Activated CD8-positive, alpha-beta memory T cell treated with anti-CD3 and anti-CD28 coated beads, Interleukin-2, amount 10 ng/mL, durations not matched to agents 7 days and 5 days (primary cell): ENCODE measurements around the gene MAP3K3. TPM values are rescaled to one million over a fixed set of nuclear protein-coding genes. Genes with fewer than 3 reads are reported as not detected.

Experiments
- ATAC-seq: fragments of 150-1000 bp; cut with Tn5 transposase; one replicate; pipeline ENCODE4 v1.10.0; 2021; ENCODE audit warnings: moderate library complexity
- CTCF ChIA-PET: fragments of 350-600 bp; sonication (Branson Sonifier 250); formaldehyde crosslinking; loops from one replicate; lab custom pipeline; 2021; ENCODE audit warnings: antibody characterized with exemption; lab: Charles Lee
- DNase-seq: peaks from one replicate; pipeline ENCODE4 v3.0.0-alpha.2; 2020
- H3K27ac Mint-ChIP-seq: one replicate; pipeline ENCODE4 v1.8.0; 2021; ENCODE audit warnings: mild to moderate bottlenecking, mixed read lengths
- H3K27me3 Mint-ChIP-seq: one replicate; pipeline ENCODE4 v1.8.0; 2021; ENCODE audit warnings: mixed read lengths
- H3K36me3 Mint-ChIP-seq: one replicate; pipeline ENCODE4 v1.8.0; 2021; ENCODE audit warnings: mild to moderate bottlenecking, mixed read lengths
- H3K4me1 Mint-ChIP-seq: one replicate; pipeline ENCODE4 v1.8.0; 2021; ENCODE audit warnings: mixed read lengths
- H3K4me3 Mint-ChIP-seq: one replicate; pipeline ENCODE4 v1.8.0; 2021; ENCODE audit warnings: mild to moderate bottlenecking, moderate library complexity, mixed read lengths
- H3K9me3 Mint-ChIP-seq: one replicate; pipeline ENCODE4 v1.8.0; 2022; ENCODE audit warnings: low read depth, mixed read lengths
- total RNA-seq, 2 experiments: library from RNA; stranded (reverse); gene quantifications; one replicate each; pipeline ENCODE4 v1.2.3, GENCODE V29; 2021

MAP3K3 gene
- total RNA-seq, 2 experiments from 2014 or later = 29.0 to 36.5 TPM

DNA sequence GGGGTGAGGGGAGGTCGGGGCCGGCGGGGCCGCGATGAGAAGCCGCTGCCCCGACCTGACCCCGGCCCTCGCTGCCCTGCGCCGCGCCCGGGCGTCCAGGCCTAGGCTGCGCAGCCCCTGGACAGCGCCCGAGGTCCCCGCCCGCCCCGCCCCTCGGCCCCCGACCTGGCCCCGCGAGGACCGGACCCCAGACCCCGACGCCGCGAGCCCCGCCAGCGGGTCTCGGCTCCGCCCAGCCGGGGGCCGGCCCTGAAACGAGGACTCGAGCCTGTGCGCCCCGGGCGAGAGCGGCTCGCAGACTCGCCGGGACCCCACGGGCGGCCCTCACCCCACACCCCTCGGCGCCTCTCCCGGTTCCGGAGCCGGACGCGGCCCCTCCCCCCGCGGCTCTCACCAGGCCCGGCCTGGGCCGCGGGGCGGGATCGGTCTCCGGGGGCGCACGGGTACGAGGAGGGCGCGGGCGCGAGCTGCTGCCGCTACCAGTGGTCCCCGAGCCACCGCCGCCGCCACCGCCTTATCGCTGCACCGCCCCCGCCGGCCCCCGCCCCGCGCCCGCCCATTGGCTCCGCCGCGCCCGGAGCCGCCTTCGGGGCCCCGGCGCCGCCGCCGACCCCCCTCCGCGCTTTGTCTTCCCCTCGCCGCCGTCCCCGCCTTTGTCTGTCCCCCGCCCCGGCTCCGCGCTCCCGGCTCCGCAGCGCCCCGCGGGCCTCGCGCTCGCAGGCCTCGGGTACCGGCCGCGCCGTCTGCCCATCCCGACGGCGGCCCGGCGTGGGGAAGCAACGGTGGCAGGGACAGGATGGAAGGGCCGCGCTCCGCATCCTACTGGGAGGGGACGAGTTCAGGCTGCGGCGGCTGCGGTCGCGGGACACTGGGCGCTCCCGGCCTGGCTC, 77.7 kb downstream of the MAP3K3 start, which contains the start of gene LIMD2:
Gene LIMD2 (minus strand): TSS at position 488 of the 890 bp plus-strand sequence. CDS start 827 bp downstream, outside the sequence.
- peak; percentile 83 for DNase-seq
- Mint-ChIP-seq H3K9me3 (no peaks in the 10 kb centered on the region), H3K27me3 (no peaks in the 10 kb centered on the region), H3K4me3 (peak within 1 kb of the TSS; percentile 84), H3K27ac (peak within 1 kb of the TSS; percentile 98), H3K4me1 (peaks cover 62% of the 10 kb centered on the region), H3K36me3 (peaks cover 47% of the 10 kb centered on the region)
- ATAC-seq = peak; percentile 25
- CTCF ChIA-PET = interaction anchor here (2.1 to 2.7 kb wide), 2 partner anchors 10 to 42 kb away, joined by 11 to 18 read pairs; partner anchors contain the start of gene STRADA

- Mint-ChIP-seq H3K9me3 (no peaks in the 10 kb centered on the region), H3K4me3 (peak overlapping the region; percentile 82), H3K27me3 (no peaks in the 10 kb centered on the region), H3K4me1 (peaks cover 63% of the 10 kb centered on the region), H3K36me3 (peaks cover 53% of the 10 kb centered on the region), H3K27ac (peak overlapping the region; percentile 98)
- peak; percentile 78 for DNase-seq
- peak; percentile 5 for ATAC-seq
- CTCF ChIA-PET = interaction anchor here (0.8 to 3.1 kb wide), 9 partner anchors 9 to 275 kb away, joined by 3 to 20 read pairs (median 5); partner anchors contain the start of genes CCDC47, DDX42, FTSJ3 and STRADA
Observed at GRCh38 chr17:63700528-63701455, 78.6 kb downstream of the MAP3K3 start.

DNA sequence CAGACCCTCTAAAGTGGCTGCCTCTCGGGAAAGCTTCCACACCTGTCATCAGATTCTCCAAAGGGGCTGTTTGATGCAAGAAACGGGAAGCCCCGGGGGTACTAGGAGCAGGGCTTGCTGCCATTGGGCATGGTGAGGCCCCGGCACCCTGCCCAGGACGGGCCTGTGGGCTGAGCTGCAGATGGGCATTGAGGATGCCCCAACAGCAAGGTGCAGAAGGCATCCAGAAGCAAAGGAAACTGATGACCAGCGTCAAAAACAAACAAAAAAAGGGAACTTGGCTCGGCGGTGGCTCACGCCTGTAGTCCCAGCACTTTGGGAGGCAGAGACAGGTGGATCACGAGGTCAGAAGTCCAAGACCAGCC, 79.2 kb downstream of the MAP3K3 start:
- no peaks in the 10 kb centered on the region for H3K27me3 Mint-ChIP-seq
- H3K4me3 Mint-ChIP-seq = peak overlapping the region; percentile 82
- peak overlapping the region; percentile 98 for H3K27ac Mint-ChIP-seq
- ATAC-seq (no peak), DNase-seq (no peak)
- no peaks in the 10 kb centered on the region for H3K9me3 Mint-ChIP-seq
- peaks cover 47% of the 10 kb centered on the region for H3K36me3 Mint-ChIP-seq
- peaks cover 63% of the 10 kb centered on the region for H3K4me1 Mint-ChIP-seq
- CTCF ChIA-PET = interaction anchor here (0.8 to 3.1 kb wide), 9 partner anchors 9 to 275 kb away, joined by 3 to 20 read pairs (median 5); partner anchors contain the start of genes CCDC47, DDX42, FTSJ3 and STRADA

- no peaks in the 10 kb centered on the region for H3K27me3 Mint-ChIP-seq
- H3K9me3 Mint-ChIP-seq = no peaks in the 10 kb centered on the region
- peaks cover 63% of the 10 kb centered on the region for H3K4me1 Mint-ChIP-seq
- H3K4me3 Mint-ChIP-seq = peak overlapping the region; percentile 82
- DNase-seq = peak; percentile 91
- H3K36me3 Mint-ChIP-seq = peaks cover 40% of the 10 kb centered on the region
- CTCF ChIA-PET = interaction anchor here (0.8 to 3.1 kb wide), 8 partner anchors 8 to 276 kb away, joined by 3 to 20 read pairs (median 7); partner anchors contain the start of genes CCDC47, DDX42, FTSJ3 and STRADA
- peak overlapping the region; percentile 98 for H3K27ac Mint-ChIP-seq
- ATAC-seq = peak; percentile 30
Observed at GRCh38 chr17:63701868-63702720, 79.9 kb downstream of the MAP3K3 start.

DNA sequence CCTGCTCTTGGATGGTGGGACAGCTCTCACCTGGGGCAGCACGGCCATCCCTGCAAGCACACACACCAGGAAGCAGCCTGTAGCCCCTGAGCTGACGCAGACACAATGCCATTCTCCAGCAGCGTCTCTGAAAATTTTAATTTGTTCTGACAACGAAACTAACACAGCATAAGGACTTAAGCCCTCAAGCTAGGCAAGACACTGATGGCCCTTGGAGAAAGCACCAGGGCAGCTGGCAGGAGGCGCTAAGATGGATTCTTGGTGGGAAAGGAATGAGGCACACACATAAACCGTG, 80.5 kb downstream of the MAP3K3 start:
- peak overlapping the region; percentile 82 for H3K4me3 Mint-ChIP-seq
- CTCF ChIA-PET = interaction anchor here (0.9 to 3.1 kb wide), 4 partner anchors 8 to 277 kb away, joined by 3 to 20 read pairs (median 14); partner anchors contain the start of genes CCDC47 and DDX42
- H3K27me3 Mint-ChIP-seq = no peaks in the 10 kb centered on the region
- H3K36me3 Mint-ChIP-seq = peaks cover 34% of the 10 kb centered on the region
- H3K4me1 Mint-ChIP-seq = peaks cover 63% of the 10 kb centered on the region
- no peaks in the 10 kb centered on the region for H3K9me3 Mint-ChIP-seq
- no peak for ATAC-seq
- H3K27ac Mint-ChIP-seq = peak overlapping the region; percentile 98
- DNase-seq = no peak

DNA sequence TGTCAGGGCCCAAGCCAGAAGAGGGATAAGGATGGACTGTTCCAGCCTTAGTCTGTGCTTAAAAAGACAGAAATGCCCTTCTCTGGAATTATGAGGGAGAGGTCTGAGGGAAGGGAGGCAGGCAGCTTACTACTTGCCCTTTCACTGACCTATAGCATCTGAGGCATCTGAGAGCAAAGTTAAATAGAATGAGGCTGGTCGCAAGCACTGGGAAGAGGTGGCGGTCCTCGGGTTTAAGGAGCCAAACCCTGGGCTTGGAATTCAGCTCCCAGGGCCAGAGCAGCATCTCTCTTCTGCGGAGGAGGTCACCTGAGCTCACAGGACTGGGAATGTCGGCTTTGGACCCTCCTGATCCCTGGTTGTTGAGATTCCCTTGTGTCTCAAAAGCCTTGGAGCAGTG, 80.8 kb downstream of the MAP3K3 start:
- DNase-seq = no peak
- Mint-ChIP-seq H3K27ac (peak overlapping the region; percentile 98), H3K27me3 (no peaks in the 10 kb centered on the region), H3K9me3 (no peaks in the 10 kb centered on the region), H3K4me3 (peak overlapping the region; percentile 82), H3K4me1 (peaks cover 63% of the 10 kb centered on the region), H3K36me3 (peaks cover 31% of the 10 kb centered on the region)
- CTCF ChIA-PET = interaction anchor here (0.7 to 3.1 kb wide), 4 partner anchors 38 to 277 kb away, joined by 3 to 20 read pairs (median 6); partner anchors contain the start of genes CCDC47 and DDX42
- no peak for ATAC-seq

DNA sequence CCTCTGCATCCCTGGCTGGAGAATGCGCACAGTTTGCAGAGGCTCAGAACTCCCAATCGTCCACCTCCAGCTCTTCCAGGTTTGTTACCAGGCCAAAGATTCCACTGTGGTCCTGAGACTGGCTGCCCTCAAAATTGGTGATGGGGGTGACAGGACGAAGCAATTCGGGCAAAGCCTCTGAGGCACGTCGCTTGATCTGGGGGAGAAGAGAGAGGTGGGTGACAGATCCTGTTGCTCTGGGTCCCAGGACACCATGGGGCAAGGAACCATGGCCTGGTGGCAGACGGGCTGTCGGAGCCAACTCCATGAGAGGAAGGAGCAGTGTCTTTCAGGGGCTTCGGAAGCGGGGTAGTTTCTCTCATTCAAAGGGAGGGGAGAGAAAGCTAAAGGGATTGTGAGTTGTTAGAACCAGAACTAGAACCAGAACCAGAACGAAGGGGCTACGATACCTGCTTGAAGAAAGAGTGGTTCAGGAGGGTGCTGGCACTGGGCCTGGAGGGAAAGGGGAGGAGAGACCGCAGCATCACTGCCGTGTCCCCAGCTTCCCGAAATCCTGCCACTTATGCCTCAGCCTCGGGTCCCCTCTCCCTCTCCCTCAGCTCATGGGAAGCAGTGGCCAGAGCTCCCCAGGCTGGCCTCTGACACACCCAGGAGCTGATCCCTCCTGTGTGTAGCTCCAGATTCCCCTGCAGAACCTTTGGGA, 81.5 kb downstream of the MAP3K3 start:
- Mint-ChIP-seq H3K36me3 (peaks cover 25% of the 10 kb centered on the region), H3K9me3 (no peaks in the 10 kb centered on the region), H3K4me3 (peak overlapping the region; percentile 82), H3K27me3 (no peaks in the 10 kb centered on the region), H3K4me1 (peaks cover 66% of the 10 kb centered on the region), H3K27ac (peak overlapping the region; percentile 98)
- DNase-seq (no peak), ATAC-seq (no peak)
- CTCF ChIA-PET = interaction anchor here (0.7 to 3.1 kb wide), 3 partner anchors 70 to 137 kb away, joined by 3 to 20 read pairs (median 3); partner anchors contain the start of genes CCDC47 and DDX42

DNA sequence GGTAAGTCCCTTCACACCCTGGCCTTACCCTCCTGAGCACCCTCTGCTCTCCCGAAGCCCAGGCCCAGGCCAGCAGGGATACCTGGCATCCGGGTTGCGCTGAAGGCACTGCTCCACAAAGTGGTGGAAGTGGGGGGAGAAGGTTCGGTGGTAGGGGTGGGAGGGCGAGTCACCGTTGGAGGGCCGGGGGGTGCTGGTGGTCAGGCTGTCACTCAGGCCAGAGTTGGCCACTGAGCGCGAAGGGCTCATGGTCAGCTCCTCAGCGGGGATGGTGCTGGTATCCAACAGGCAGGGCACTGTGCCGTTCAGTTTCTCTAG, 82.0 kb downstream of the MAP3K3 start:
- ATAC-seq (no peak), DNase-seq (no peak)
- CTCF ChIA-PET = interaction anchor here (0.9 kb wide), 1 partner anchor 74 kb away, joined by 3 read pairs; no protein-coding TSS in a partner anchor
- peaks cover 71% of the 10 kb centered on the region for H3K4me1 Mint-ChIP-seq
- H3K9me3 Mint-ChIP-seq = no peaks in the 10 kb centered on the region
- no peak overlapping the region for H3K4me3 Mint-ChIP-seq
- H3K36me3 Mint-ChIP-seq = peaks cover 30% of the 10 kb centered on the region
- H3K27ac Mint-ChIP-seq = no peak overlapping the region
- no peaks in the 10 kb centered on the region for H3K27me3 Mint-ChIP-seq

GRCh38 chr17:63704836-63705235, 82.6 kb downstream of the MAP3K3 start:
- H3K27me3 Mint-ChIP-seq = no peaks in the 10 kb centered on the region
- ATAC-seq (no peak), DNase-seq (no peak)
- CTCF ChIA-PET = interaction anchor here (0.9 to 10.7 kb wide), 5 partner anchors 9 to 279 kb away, joined by 3 to 133 read pairs (median 5); no protein-coding TSS in a partner anchor
- no peak overlapping the region for H3K4me3 Mint-ChIP-seq
- H3K9me3 Mint-ChIP-seq = no peaks in the 10 kb centered on the region
- peaks cover 35% of the 10 kb centered on the region for H3K36me3 Mint-ChIP-seq
- H3K27ac Mint-ChIP-seq = peak overlapping the region; percentile 28
- peaks cover 76% of the 10 kb centered on the region for H3K4me1 Mint-ChIP-seq

GRCh38 chr17:63705657-63706056, 83.4 kb downstream of the MAP3K3 start:
- no peak for ATAC-seq
- Mint-ChIP-seq H3K36me3 (peaks cover 39% of the 10 kb centered on the region), H3K27ac (peak overlapping the region; percentile 74), H3K9me3 (no peaks in the 10 kb centered on the region), H3K4me1 (peaks cover 80% of the 10 kb centered on the region), H3K27me3 (no peaks in the 10 kb centered on the region), H3K4me3 (no peak overlapping the region)
- CTCF ChIA-PET = interaction anchor here (1.1 to 10.7 kb wide), 7 partner anchors 9 to 280 kb away, joined by 3 to 133 read pairs (median 5); no protein-coding TSS in a partner anchor
- DNase-seq = no peak

- H3K27ac Mint-ChIP-seq = peak overlapping the region; percentile 74
- H3K4me3 Mint-ChIP-seq = peak overlapping the region; percentile 13
- no peak for ATAC-seq
- peaks cover 35% of the 10 kb centered on the region for H3K36me3 Mint-ChIP-seq
- peak; percentile 40 for DNase-seq
- peaks cover 74% of the 10 kb centered on the region for H3K4me1 Mint-ChIP-seq
- no peaks in the 10 kb centered on the region for H3K27me3 Mint-ChIP-seq
- H3K9me3 Mint-ChIP-seq = no peaks in the 10 kb centered on the region
- CTCF ChIA-PET = interaction anchor here (0.8 to 10.7 kb wide), 11 partner anchors 8 to 281 kb away, joined by 3 to 133 read pairs (median 4); no protein-coding TSS in a partner anchor
Observed at GRCh38 chr17:63706336-63707082, 84.3 kb downstream of the MAP3K3 start.
